AG10803 (cell line): ENCODE measurements around the gene CCDC73.

Source experiments
- DNase-seq: peaks from one replicate; pipeline ENCODE4 v3.0.0; 2010; ENCODE audit warnings: low read depth
- H3K4me3 ChIP-seq: 2 replicates; pipeline ENCODE4 v1.5.1; 2011; ENCODE audit warnings: mild to moderate bottlenecking, low read length, control low read depth
- TF ChIP-seq, protein P1 (sequence below): conservative IDR thresholded peaks from 2 replicates; pipeline ENCODE4 v1.5.1; 2011; ENCODE audit warnings: mild to moderate bottlenecking, low read length, control low read depth, inconsistent platforms

CCDC73 gene

DNA sequence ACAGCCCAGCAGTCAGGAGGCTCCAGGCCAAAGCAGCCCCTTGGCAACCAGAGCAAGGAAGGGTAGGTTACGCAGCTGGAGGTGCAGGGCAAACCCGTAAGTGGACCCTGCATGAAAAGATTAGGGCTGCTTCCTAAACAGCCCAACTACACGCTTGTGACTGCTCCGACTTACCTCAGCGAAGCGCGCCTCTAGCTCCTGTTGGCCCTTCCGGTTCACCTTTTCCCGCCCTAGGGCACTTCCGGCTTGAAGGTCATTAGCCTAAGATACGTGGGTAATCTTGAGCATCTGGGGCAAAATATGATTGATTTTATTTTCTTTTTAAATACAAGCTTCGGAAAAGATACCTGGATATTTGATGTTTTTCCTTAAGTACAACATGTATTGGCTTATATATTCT lies at the start of gene CCDC73:
Gene CCDC73 (minus strand): TSS at position 224 of the 400 bp plus-strand sequence. CDS start 34,419 bp downstream, outside the sequence.
- no peak for DNase-seq

DNA sequence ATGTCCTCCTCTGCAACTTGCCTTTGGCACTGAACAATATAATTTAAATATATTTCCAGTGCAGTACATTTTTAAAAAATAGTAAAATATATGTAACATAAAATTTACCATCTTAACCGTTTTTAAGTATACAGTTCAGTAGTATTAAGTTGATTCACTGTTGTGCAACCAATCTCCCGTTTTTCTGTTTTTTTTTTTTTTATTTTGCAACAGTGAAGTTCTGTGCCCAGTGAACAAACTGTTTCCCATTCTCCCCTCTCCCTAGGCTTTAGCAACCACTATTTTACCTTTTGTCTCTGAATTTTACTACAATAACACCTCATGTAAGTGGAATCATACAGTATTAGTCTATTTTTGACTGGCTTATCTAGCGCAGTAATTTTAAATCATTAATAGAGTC lies 49.1 kb upstream of the CCDC73 start:
- TF ChIP-seq, protein P1, sequence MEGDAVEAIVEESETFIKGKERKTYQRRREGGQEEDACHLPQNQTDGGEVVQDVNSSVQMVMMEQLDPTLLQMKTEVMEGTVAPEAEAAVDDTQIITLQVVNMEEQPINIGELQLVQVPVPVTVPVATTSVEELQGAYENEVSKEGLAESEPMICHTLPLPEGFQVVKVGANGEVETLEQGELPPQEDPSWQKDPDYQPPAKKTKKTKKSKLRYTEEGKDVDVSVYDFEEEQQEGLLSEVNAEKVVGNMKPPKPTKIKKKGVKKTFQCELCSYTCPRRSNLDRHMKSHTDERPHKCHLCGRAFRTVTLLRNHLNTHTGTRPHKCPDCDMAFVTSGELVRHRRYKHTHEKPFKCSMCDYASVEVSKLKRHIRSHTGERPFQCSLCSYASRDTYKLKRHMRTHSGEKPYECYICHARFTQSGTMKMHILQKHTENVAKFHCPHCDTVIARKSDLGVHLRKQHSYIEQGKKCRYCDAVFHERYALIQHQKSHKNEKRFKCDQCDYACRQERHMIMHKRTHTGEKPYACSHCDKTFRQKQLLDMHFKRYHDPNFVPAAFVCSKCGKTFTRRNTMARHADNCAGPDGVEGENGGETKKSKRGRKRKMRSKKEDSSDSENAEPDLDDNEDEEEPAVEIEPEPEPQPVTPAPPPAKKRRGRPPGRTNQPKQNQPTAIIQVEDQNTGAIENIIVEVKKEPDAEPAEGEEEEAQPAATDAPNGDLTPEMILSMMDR, result no peak
- H3K4me3 ChIP-seq, result no peak overlapping the region
- no peak for DNase-seq

More for the DNA sequence above, at the start of gene CCDC73:
- no peak within 1 kb of the TSS for H3K4me3 ChIP-seq
- TF ChIP-seq, protein P1, result no peak

- TF ChIP-seq, protein P1, result no peak
- no peak for DNase-seq
- H3K4me3 ChIP-seq, result no peak overlapping the region
Measured at GRCh38 chr11:32840587-32840986, 46.1 kb upstream of the CCDC73 start.

DNA sequence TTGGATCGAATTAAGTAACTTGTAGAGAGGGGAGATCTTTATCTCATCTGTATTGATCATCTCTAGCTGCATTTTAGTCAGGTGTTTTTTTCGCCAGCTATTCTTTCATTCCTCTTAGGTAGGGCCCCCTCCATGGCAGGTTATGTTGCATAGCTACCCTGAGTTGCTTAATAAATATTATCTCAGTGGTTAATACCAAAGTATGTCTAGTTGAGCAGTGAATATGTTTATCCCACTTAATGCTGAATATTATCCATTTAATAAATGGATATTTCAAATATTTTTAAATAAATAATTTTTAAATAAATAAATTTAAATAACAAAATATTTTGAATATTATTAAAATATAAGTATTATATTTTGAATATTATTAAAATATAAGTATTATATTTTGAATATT lies 44.8 kb upstream of the CCDC73 start:
- TF ChIP-seq, protein P1, result no peak
- DNase-seq, result no peak
- no peak overlapping the region for H3K4me3 ChIP-seq

DNA sequence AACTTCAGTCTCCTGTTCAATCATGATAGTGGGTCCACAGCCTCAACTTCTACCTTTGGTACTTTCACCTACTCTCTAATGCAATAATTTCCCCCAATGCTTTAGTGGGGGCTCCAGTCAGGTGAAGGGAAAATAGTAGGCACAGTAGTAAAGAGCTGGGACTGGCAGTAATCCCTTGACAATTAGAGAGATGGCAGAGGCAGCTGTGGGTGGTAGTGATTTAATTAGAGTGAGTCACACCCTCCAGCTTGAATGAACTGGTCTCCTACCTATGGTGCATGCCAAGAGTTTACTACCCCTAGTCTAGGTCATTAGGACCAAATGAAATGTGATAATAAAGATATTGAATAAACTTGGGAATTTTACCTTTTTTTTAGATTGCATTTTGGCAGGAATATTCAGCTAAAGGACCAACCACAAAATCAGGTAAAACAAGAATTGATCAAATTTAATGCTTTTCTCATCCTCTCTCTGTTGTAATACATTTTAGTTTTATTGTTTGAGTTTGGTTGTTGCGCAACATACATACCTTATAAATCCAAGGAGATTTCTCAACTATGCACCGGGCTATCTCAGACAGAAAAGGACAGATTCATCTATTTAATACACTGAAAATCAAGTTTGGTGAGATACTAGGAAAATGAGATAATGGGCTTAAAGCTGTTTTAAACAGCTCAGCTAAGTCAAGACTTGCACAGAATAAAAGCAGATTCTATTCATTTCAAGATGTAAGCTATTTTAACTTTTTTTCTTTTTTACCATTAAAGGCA lies 44.2 kb upstream of the CCDC73 start:
- no peak overlapping the region for H3K4me3 ChIP-seq
- DNase-seq, result no peak
- TF ChIP-seq, protein P1, result no peak

DNA sequence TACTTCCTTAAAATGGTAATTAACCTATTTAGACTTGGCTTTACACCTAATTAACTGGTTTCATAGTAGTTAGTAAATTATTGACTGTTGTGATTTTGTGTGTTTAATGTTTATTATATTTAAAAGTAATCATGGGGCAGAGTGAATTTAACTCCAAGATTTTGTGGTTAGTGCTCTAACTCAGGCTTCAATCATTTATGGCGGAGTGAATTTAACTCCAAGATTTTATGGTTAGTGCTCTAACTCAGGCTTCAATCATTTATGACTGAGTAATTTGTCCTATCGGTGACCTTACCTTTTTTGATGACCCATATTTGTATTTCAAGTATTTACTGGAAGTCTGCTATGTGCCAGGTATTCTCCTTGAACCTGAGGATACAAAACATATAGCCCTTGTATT lies 42.5 kb upstream of the CCDC73 start:
- TF ChIP-seq, protein P1, result no peak
- no peak overlapping the region for H3K4me3 ChIP-seq
- DNase-seq, result no peak

DNA sequence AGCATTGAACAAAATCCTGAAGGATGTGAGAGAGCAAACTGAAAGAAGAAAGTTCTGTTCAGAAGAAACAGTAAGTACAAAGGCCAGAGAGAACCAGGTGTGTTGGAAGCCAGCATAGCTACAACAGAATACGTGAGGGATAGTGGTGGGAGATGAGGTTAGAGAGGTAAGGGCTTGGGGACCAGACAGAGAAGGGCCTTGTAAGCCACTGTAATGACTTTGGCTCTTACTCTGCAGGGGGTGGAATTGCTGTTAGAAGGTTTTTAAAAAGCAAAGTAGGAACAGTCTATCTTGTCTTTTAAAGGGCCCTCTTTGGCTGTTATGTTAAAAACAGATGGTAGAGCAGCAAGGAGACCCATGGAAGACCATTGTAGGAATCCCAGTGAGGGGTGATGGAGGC lies 39.5 kb upstream of the CCDC73 start:
- H3K4me3 ChIP-seq, result no peak overlapping the region
- TF ChIP-seq, protein P1, result no peak
- no peak for DNase-seq
